SIG-M5 (cell line): Measurements from ENCODE around the gene B3GLCT.
"Not testable (repeated sequence)": the region's sequence is repeated elsewhere in the genome, so short reads cannot be mapped to it uniquely, and the experiment has no call there.

ENCODE experiments used
- DNase-seq: peaks from one replicate; lab custom pipeline; 2025; lab: John Stamatoyannopoulos, UW

Gene B3GLCT

GRCh38 chr13:31199849-31200636 lies at the start of gene B3GLCT:
Gene B3GLCT (plus strand): TSS chr13:31199975. CDS start chr13:31200085, 110 bp downstream.
- DNase-seq, result no peak

GRCh38 chr13:31150315-31150985 lies 49.3 kb upstream of the B3GLCT start:
- DNase-seq, result no peak

GRCh38 chr13:31151837-31152236 lies 47.9 kb upstream of the B3GLCT start:
- DNase-seq, result no peak

- no peak for DNase-seq
These were observed 44.8 kb upstream of the B3GLCT start for GRCh38 chr13:31154939-31155338.

GRCh38 chr13:31159306-31159705 lies 40.5 kb upstream of the B3GLCT start:
- DNase-seq, result no peak

GRCh38 chr13:31160857-31161556 lies 38.8 kb upstream of the B3GLCT start:
- peak; percentile 35 for DNase-seq

- DNase-seq, result peak; percentile 95
These were observed 38.1 kb upstream of the B3GLCT start, which contains the start of gene HSPH1 for GRCh38 chr13:31161557-31162150. Gene HSPH1 (minus strand): TSS chr13:31161904. CDS start chr13:31161582, 322 bp downstream.

- peak; percentile 94 for DNase-seq
These were observed 37.4 kb upstream of the B3GLCT start for GRCh38 chr13:31162151-31163008.

GRCh38 chr13:31166591-31166990 lies 33.2 kb upstream of the B3GLCT start:
- no peak for DNase-seq

GRCh38 chr13:31167490-31167889 lies 32.3 kb upstream of the B3GLCT start:
- DNase-seq, result no peak

GRCh38 chr13:31168166-31168565 lies 31.6 kb upstream of the B3GLCT start:
- DNase-seq, result no peak

GRCh38 chr13:31168736-31169135 lies 31.0 kb upstream of the B3GLCT start:
- DNase-seq, result no peak

GRCh38 chr13:31172001-31172400 lies 27.8 kb upstream of the B3GLCT start:
- no peak for DNase-seq

GRCh38 chr13:31172535-31172934 lies 27.2 kb upstream of the B3GLCT start:
- DNase-seq, result no peak

GRCh38 chr13:31174018-31174417 lies 25.8 kb upstream of the B3GLCT start:
- no peak for DNase-seq

- DNase-seq, result no peak
These were observed 23.8 kb upstream of the B3GLCT start for GRCh38 chr13:31175847-31176532.

GRCh38 chr13:31177813-31178495 lies 21.8 kb upstream of the B3GLCT start:
- DNase-seq, result not testable (repeated sequence)

GRCh38 chr13:31179241-31179640 lies 20.5 kb upstream of the B3GLCT start:
- DNase-seq, result no peak

GRCh38 chr13:31179754-31180153 lies 20.0 kb upstream of the B3GLCT start:
- DNase-seq, result no peak

GRCh38 chr13:31182987-31183386 lies 16.8 kb upstream of the B3GLCT start:
- no peak for DNase-seq
